ENCODE measurements around the gene SOD2.
"Not testable (repeated sequence)": the region's sequence is repeated elsewhere in the genome, so short reads cannot be mapped to it uniquely, and the experiment has no call there.

The SOD2 gene

DNA sequence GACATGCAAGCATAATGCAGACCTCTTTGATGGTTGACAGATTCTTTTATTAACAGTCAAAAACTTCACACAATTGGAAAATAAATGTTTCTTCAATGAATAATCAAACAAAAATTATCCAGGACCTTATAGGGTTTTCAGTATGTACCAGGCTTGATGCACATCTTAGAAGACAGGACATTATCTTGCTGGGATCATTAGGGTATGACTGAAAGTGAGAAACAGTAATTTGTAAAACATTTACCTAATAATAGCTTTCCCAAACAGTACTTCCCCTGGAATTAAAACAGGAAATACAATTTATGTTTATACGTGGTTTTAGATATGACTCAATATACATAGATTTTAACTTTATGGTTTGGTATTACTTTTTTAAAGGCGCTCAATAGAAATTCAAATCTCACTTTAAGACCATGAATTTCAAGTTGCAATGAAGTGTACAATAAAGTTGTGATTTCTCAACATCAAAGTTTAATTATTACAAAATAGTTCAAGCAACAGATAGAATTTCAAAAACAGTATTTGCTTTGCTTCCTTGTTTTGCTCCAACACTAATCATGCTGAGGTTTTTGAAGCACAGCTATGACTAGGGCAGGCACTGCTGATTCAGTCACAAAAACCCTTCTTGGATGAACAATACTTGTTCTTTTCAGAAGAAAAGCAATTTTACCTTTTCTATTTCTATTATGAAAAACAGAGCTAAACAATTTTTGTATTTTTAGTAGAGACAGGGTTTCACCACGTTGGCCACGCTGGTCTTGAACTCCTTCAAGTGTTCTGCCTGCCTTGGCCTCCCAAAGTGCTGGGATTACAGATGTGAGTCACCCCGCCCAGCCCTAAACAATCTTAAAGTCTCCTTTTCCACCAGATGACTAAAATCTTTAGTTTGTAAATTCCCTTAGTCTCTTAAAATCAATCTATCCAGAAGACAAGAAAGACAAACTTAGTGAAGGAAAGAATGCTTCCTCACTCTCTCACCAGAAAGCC is 13.7 kb downstream of the SOD2 start:
- Histone ChIP-seq H3K36me3 (ENCODE audit: control insufficient read depth, low read depth, low read length) (peaks cover 23% of the 10 kb centered on the region), H3K9ac (ENCODE audit: low read length) (no peak overlapping the region), H3K4me3 (ENCODE audit: low read length) (no peak overlapping the region), H3K4me1 (ENCODE audit: control insufficient read depth, low read depth, low read length) (no peaks in the 10 kb centered on the region), H3K27me3 (ENCODE audit: control insufficient read depth, insufficient read depth, low read length) (no peaks in the 10 kb centered on the region), H3K9me3 (ENCODE audit: control insufficient read depth, low read depth, low read length) (no peaks in the 10 kb centered on the region), H3K27ac (ENCODE audit: low read length) (no peak overlapping the region)

DNA sequence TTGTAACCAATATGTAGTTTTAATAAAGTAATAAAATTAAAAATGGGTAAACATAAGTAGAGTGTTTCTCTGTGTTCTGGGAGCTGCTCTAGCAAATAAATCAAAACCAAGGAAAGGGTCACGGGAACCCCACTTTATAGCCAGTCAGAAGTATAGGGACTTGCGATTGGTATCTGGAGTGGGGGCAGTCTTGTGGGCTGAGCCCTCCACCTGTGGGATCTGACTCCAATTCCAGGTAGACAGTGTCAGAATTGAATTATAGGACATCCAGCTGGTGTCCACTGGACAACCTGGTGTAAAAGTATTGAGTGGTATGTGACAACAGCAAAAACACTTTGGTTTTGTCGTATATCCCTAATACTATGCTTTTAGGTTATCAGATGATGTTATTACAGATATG is 14.5 kb downstream of the SOD2 start:
- Histone ChIP-seq H3K4me1 (ENCODE audit: control insufficient read depth, low read depth, low read length) (no peaks in the 10 kb centered on the region), H3K9me3 (ENCODE audit: control insufficient read depth, low read depth, low read length) (no peaks in the 10 kb centered on the region), H3K27ac (ENCODE audit: low read length) (no peak overlapping the region), H3K36me3 (ENCODE audit: control insufficient read depth, low read depth, low read length) (peaks cover 18% of the 10 kb centered on the region), H3K4me3 (ENCODE audit: low read length) (no peak overlapping the region), H3K27me3 (ENCODE audit: control insufficient read depth, insufficient read depth, low read length) (no peaks in the 10 kb centered on the region), H3K9ac (ENCODE audit: low read length) (no peak overlapping the region)

DNA sequence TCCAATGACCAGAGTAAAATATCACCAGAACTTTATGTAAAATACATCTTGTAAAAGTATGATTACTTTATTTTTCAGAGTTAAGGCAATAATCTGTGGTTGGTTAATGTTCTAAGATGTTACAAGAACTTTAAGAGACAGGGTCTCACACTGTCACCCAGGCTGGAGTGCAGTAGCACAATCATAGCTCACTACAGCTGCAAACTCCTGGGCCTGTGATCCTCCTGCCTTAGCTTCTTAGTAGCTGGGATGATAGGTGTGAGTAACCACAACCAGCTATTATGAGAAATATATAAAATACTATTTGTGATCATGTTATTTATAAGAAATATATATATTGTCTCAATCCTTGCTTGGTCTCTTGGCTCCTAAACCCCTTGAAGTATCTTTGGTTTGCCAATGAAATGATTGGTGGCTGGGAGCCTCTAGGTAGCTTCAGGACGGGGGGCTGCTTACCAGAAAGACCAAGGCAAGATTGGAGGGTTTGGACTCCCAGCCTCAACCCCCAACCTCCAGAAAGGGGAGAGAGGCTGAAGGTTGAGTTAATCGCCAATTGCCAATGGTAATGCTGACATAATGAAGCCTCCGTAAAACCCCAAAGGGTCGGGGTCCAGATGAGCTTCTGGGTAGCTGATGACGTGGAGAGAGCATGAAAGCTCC is 15.4 kb downstream of the SOD2 start:
- peaks cover 17% of the 10 kb centered on the region for H3K36me3 ChIP-seq (ENCODE audit: control insufficient read depth, low read depth, low read length)
- no peaks in the 10 kb centered on the region for H3K4me1 ChIP-seq (ENCODE audit: control insufficient read depth, low read depth, low read length)
- no peak overlapping the region for H3K27ac ChIP-seq (ENCODE audit: low read length)
- no peak overlapping the region for H3K9ac ChIP-seq (ENCODE audit: low read length)
- H3K4me3 ChIP-seq (ENCODE audit: low read length) = no peak overlapping the region
- no peaks in the 10 kb centered on the region for H3K9me3 ChIP-seq (ENCODE audit: control insufficient read depth, low read depth, low read length)
- no peaks in the 10 kb centered on the region for H3K27me3 ChIP-seq (ENCODE audit: control insufficient read depth, insufficient read depth, low read length)

DNA sequence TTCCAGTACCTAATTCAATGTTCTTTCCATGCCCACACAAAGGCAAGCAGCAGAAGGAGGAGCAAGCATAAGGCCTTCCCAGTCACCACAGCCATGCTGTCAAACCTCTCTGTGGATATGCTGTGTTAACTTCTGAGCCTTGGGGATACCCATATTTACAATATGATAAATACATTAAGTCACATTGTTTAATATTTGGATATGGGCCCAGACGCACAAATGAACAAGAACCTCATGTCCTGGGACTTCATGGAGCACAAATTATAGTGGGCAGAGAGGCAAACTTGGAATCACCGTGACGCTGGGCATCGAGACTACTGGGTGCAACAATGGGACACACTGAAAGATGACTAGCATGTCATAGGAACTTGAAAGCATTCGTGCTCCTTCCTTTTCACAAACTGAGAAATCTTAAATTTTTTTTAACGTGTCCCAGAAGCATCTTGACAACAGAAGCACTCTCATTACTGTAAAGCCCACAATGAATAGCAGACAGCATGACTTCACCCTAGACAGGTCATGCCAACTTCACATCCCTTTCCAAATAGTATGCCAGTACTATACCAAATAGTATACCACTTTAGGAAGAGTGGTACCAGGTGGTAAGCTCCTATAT is 16.0 kb downstream of the SOD2 start:
- Histone ChIP-seq H3K4me1 (ENCODE audit: control insufficient read depth, low read depth, low read length) (no peaks in the 10 kb centered on the region), H3K9me3 (ENCODE audit: control insufficient read depth, low read depth, low read length) (no peaks in the 10 kb centered on the region), H3K27ac (ENCODE audit: low read length) (no peak overlapping the region), H3K36me3 (ENCODE audit: control insufficient read depth, low read depth, low read length) (peaks cover 12% of the 10 kb centered on the region), H3K4me3 (ENCODE audit: low read length) (no peak overlapping the region), H3K27me3 (ENCODE audit: control insufficient read depth, insufficient read depth, low read length) (no peaks in the 10 kb centered on the region), H3K9ac (ENCODE audit: low read length) (no peak overlapping the region)

DNA sequence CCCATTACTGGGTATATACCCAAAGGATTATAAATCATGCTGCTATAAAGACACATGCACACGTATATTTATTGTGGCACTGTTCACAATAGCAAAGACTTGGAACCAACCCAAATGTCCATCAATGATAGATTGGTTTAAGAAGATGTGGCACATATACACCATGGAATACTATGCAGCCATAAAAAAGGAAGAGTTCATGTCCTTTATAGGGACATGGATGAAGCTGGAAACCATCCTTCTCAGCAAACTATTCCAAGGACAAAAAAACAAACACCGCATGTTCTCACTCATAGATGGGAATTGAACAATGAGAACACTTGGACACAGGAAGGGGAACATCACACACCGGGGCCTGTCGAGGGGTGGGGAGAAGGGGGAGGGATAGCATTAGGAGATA is 16.8 kb downstream of the SOD2 start:
- not testable (repeated sequence) for H3K4me3 ChIP-seq (ENCODE audit: low read length); H3K36me3 ChIP-seq (ENCODE audit: control insufficient read depth, low read depth, low read length); H3K27me3 ChIP-seq (ENCODE audit: control insufficient read depth, insufficient read depth, low read length); H3K27ac ChIP-seq (ENCODE audit: low read length); H3K9ac ChIP-seq (ENCODE audit: low read length); H3K4me1 ChIP-seq (ENCODE audit: control insufficient read depth, low read depth, low read length); H3K9me3 ChIP-seq (ENCODE audit: control insufficient read depth, low read depth, low read length)

DNA sequence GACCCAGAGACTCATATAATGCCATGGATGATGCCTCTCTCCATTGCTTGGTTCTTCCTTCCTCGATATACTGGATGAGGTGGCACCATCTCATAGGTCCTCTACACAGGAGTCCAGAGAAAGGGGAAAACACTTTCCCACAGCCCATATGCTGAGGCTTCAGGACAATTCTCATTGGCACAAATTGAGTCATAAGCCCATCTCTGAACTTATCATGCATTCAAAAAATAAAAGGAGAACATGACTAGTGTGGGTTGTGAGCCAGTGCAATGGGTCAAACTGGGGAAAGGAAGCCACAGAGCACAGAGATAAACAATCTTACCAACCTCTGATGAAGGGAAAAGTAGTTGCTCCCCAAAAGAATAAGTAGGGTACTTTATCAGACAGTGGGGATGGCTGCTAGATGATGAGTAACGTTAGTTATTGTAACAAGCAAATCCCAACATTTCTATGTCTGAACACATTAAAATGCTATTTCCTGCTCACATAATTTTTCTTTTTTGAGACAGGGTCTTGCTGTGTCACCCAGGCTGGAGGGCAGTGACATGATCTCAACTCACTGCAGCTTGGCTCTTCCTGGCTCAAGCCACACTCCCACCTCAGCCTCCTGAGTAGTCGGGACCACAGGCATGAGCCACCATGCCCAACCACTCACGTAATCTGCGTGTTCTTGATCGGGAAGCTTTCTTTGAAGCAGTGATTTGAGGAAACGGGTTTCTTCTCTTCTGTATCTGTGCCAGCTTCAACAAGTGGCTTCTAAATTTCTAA is 27.0 kb downstream of the SOD2 start:
- Histone ChIP-seq H3K9me3 (ENCODE audit: control insufficient read depth, low read depth, low read length) (no peaks in the 10 kb centered on the region), H3K36me3 (ENCODE audit: control insufficient read depth, low read depth, low read length) (no peaks in the 10 kb centered on the region), H3K9ac (ENCODE audit: low read length) (no peak overlapping the region), H3K4me3 (ENCODE audit: low read length) (no peak overlapping the region), H3K27me3 (ENCODE audit: control insufficient read depth, insufficient read depth, low read length) (no peaks in the 10 kb centered on the region), H3K4me1 (ENCODE audit: control insufficient read depth, low read depth, low read length) (no peaks in the 10 kb centered on the region), H3K27ac (ENCODE audit: low read length) (no peak overlapping the region)

DNA sequence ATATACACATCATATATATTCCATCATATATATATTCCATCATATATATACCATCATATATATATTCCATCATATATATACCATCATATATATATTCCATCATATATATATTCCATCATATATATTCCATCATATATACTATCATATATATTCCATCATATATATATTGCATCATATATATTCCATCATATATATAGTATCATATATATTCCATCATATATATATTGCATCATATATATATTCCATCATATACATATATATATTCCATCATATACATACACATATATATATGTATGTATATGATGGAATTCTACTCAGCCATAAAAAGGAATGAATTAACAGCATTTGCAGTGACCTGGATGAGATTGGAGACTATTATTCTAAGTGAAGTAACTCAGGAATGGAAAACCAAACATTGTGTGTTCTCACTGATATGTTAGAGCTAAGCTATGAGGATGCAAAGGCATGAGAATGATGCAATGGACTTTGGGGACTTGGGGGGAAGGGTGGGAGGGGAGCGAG is 29.6 kb downstream of the SOD2 start:
- H3K27ac ChIP-seq (ENCODE audit: low read length); H3K4me1 ChIP-seq (ENCODE audit: control insufficient read depth, low read depth, low read length); H3K4me3 ChIP-seq (ENCODE audit: low read length); H3K27me3 ChIP-seq (ENCODE audit: control insufficient read depth, insufficient read depth, low read length); H3K9ac ChIP-seq (ENCODE audit: low read length); H3K36me3 ChIP-seq (ENCODE audit: control insufficient read depth, low read depth, low read length); H3K9me3 ChIP-seq (ENCODE audit: control insufficient read depth, low read depth, low read length): not testable (repeated sequence)

DNA sequence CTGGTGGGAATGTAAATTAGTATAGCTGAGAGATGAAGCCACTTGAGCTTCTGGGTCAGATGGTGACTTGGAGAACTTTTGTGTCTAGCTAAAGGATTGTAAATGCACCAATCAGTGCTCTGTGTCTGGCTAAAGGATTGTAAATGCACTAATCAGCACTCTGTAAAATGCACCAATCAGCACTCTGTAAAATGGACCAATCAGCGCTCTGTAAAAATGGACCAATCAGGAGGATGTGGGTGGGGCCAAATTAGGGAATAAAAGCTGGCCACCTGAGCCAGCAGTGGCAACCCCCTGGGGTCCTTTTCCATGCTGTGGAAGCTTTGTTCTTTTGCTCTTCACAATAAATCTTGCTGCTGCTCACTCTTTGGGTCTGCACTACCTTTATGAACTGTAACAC is 31.1 kb downstream of the SOD2 start:
- H3K9me3 ChIP-seq (ENCODE audit: control insufficient read depth, low read depth, low read length); H3K9ac ChIP-seq (ENCODE audit: low read length); H3K4me1 ChIP-seq (ENCODE audit: control insufficient read depth, low read depth, low read length); H3K4me3 ChIP-seq (ENCODE audit: low read length); H3K27ac ChIP-seq (ENCODE audit: low read length); H3K27me3 ChIP-seq (ENCODE audit: control insufficient read depth, insufficient read depth, low read length); H3K36me3 ChIP-seq (ENCODE audit: control insufficient read depth, low read depth, low read length): not testable (repeated sequence)

DNA sequence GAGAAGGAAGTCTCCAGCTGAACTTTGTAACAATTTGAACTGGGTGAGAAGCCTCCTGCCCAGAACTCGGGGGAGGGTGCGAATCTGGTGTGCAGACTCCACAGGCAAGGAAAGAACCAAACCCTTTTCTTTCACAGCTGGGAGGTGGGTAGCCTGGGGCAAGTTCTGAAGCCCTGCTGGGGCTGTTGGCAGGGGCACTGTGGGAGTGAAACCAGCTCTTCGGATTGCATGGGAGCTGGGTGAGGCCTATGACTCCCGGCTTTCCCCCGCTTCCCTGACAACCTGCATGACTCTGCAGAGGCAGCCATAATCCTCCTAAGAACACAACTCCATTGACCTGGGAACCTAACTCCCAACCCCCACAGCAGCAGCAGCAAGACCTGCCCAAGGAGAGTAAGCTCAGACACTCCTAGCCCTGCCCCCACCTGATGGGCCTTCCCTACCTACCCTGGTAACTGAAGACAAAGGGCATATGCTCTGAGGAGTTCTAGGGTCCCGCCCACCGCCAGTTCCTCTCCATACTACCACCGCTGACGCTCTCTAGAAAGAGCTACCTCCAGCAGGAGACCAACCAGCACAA is 37.5 kb downstream of the SOD2 start:
- H3K27me3 ChIP-seq (ENCODE audit: control insufficient read depth, insufficient read depth, low read length) = no peaks in the 10 kb centered on the region
- H3K27ac ChIP-seq (ENCODE audit: low read length) = no peak overlapping the region
- H3K36me3 ChIP-seq (ENCODE audit: control insufficient read depth, low read depth, low read length) = no peaks in the 10 kb centered on the region
- no peaks in the 10 kb centered on the region for H3K9me3 ChIP-seq (ENCODE audit: control insufficient read depth, low read depth, low read length)
- H3K4me1 ChIP-seq (ENCODE audit: control insufficient read depth, low read depth, low read length) = no peaks in the 10 kb centered on the region
- H3K4me3 ChIP-seq (ENCODE audit: low read length) = no peak overlapping the region
- H3K9ac ChIP-seq (ENCODE audit: low read length) = no peak overlapping the region

DNA sequence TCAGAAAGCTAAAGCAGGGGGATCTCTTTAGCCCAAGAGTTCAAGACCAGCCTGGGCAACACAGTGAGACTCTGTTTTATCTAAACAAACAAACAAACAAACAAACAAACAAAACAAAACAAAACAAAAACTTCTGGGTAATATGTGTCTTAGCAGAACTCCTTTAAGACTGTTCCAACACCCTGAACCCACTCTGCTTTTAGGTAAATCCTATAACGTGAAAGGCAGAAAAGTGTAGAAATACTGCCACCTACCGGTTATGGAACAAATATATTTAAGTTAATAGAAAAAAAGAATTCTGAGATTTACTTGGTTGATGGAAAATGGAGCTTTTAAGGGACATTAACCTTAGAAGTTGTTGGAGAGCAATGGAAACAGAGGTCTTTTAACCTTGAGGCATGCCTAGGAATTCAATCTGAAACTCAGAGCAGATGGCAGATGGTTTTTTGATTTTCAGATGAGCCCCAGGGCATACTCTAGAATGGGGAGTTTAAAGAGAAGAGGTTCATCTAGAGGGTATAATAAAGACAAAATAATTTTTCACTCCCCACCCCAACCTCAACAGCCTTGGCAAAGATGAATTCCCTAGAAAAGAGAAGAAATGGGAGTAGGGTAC is 38.5 kb downstream of the SOD2 start:
- Histone ChIP-seq H3K9ac (ENCODE audit: low read length) (no peak overlapping the region), H3K27ac (ENCODE audit: low read length) (no peak overlapping the region), H3K27me3 (ENCODE audit: control insufficient read depth, insufficient read depth, low read length) (no peaks in the 10 kb centered on the region)

More for the DNA sequence above, 38.5 kb downstream of the SOD2 start:
- no peaks in the 10 kb centered on the region for H3K36me3 ChIP-seq (ENCODE audit: control insufficient read depth, low read depth, low read length)
- no peaks in the 10 kb centered on the region for H3K9me3 ChIP-seq (ENCODE audit: control insufficient read depth, low read depth, low read length)
- H3K4me1 ChIP-seq (ENCODE audit: control insufficient read depth, low read depth, low read length) = no peaks in the 10 kb centered on the region
- H3K4me3 ChIP-seq (ENCODE audit: low read length) = no peak overlapping the region

Measured in iPS-18a (cell line).